A673 (cell line): ENCODE data around the gene LRRC8A.

ENCODE experiments used
- CTCF ChIP-seq: fragments of 300-800, 200-600 bp; sonication (generic); conservative IDR thresholded peaks from 2 replicates; pipeline ENCODE4 v1.5.1; 2017; ENCODE audit warnings: low read depth, mild to moderate bottlenecking, antibody characterized with exemption, low read length, moderate library complexity, mixed read lengths
- EZH2 ChIP-seq: fragments of 200-600 bp; sonication (generic); IDR thresholded peaks from 2 replicates; pipeline ENCODE4 v1.6.1; 2017; ENCODE audit warnings: borderline replicate concordance, low read depth, mild to moderate bottlenecking, mixed read lengths, antibody characterized with exemption, low read length; ENCODE audit not compliant: poor library complexity, severe bottlenecking

DNA sequence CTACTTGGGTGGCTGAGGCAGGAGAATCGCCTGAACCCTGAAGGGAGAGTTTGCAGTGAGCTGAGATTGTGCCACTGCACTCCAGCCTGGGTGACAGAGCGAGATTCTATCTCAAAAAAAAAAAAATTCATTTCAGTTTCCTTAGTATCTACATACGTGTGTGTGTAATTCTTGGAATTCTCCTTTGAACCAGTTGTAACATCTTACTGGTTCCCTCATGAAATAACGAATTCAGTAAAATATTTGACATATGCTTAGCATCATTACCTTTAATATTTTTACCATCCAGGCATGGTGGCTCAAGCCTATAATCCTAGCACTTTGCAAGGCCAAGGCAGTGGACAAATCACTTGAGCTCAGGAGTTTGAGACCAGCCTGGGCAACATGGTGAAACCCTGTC is 47.6 kb downstream of the LRRC8A start:
- TF ChIP-seq CTCF (no peak), EZH2 (no peak)
